Cardiac septum (tissue), 1 donor: ENCODE data around the gene CAPNS2. TPM values are rescaled to one million over a fixed set of nuclear protein-coding genes. Genes with fewer than 3 reads are reported as not detected.

Experiments used
- DNase-seq: peaks from one replicate; pipeline ENCODE4 v3.0.0-alpha.2; 2020; ENCODE audit warnings: low spot score
- intact Hi-C: fragments of 100-400 bp; cut with DNase I; formaldehyde crosslinking; loops from one replicate; pipeline ENCODE4 v1.14.0; 2022
- long read RNA-seq: library from polyadenylated mRNA; unstranded; transcript quantifications from one replicate; pipeline ENCODE4 v2.0.0, GENCODE V29; 2021
- total RNA-seq: library from RNA; stranded (reverse); fragmentation: NEBNext Ultra II Directional; extraction: Animal tissue kit (Norgen Biotek cat#: 25700); gene quantifications from one replicate; pipeline ENCODE4 v1.2.1, GENCODE V29; 2021
- donor health status: DM: no; HTN: no; CAD: no.

CAPNS2 gene
- 0.57 TPM for total RNA-seq
- long read RNA-seq, result 0 reads

GRCh38 chr16:55566432-55567175 lies at the start of gene CAPNS2:
Gene CAPNS2, plus strand, starts transcription at chr16:55566684. Its CDS starts 73 bp downstream, at chr16:55566757.
- intact Hi-C loops, result no loop called here

DNA sequence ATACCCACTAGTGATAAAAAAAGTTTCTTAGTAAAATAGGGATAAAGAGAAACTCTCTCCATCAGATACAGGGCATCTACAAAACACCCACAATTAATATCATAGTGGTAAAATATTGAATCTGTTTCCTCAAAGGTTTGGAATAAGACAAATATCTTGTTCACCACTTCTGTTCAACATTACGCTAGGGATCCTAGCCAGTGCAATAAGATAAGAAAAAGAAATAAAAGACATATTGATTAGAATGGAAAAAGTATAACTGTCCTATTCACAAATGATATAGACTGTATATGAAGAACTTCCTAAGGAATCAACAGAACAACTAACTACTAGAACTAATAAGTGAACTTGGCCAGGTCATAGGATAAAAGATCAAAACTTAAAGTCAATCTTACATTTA lies 44.7 kb upstream of the CAPNS2 start:
- DNase-seq, result no peak
- intact Hi-C loops, result no loop called here

More at GRCh38 chr16:55566432-55567175, at the start of gene CAPNS2:
- DNase-seq, result no peak

DNA sequence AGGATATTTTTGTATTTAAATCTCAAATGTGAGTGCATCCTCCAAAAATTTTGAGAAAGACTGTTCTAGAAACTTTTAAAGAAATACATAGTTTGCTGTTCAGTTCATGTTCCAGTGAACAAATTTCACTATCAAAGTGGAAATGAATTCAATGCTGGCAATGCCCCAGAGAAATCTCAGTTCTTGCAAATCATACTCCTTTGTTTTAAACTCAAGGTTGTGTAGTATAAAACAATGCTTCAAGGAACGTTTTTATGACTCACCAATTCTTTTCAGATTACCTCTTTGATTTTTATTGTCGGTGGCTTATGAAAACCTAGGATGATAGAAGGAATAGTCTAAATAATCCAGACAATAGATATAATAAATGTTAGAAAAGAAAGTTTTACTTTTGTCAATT lies 40.0 kb upstream of the CAPNS2 start:
- no peak for DNase-seq

GRCh38 chr16:55527885-55528284 lies 38.6 kb upstream of the CAPNS2 start:
- intact Hi-C loops, result no loop called here
- DNase-seq, result no peak

More for the DNA sequence above, 40.0 kb upstream of the CAPNS2 start:
- intact Hi-C loops, result no loop called here

- intact Hi-C loops, result no loop called here
- DNase-seq, result no peak
Measured at GRCh38 chr16:55529018-55529417, 37.5 kb upstream of the CAPNS2 start.

DNA sequence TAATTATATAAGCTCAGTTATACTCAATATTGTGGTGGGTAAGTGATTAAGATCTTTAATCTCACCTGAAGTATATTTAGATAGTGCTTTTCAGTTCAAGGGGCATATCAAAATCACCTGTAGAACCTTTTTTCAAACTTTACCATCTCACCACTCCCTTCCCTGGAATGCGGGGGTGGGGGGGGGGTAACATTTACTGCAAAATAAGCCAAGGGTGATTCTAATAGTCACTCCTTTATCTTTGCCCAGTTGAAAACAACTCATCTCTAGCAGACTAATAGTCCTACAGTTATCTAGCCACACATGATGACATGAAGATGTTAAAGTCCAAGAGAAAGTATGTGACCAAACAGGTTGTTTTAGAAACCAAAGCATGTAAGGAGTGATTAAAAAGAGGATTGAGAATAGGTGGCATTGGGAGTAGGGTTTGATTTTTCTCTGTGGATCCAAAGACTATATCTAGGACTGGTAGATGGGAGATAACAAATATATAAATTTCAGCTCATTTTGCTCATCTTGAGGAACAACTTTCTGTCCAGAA lies 36.1 kb upstream of the CAPNS2 start:
- intact Hi-C loops, result no loop called here
- DNase-seq, result no peak

- intact Hi-C loops, result no loop called here
- no peak for DNase-seq
Measured at GRCh38 chr16:55532227-55532626, 34.3 kb upstream of the CAPNS2 start.

- DNase-seq, result no peak
- intact Hi-C loops, result no loop called here
Measured at GRCh38 chr16:55534756-55535155, 31.7 kb upstream of the CAPNS2 start.

DNA sequence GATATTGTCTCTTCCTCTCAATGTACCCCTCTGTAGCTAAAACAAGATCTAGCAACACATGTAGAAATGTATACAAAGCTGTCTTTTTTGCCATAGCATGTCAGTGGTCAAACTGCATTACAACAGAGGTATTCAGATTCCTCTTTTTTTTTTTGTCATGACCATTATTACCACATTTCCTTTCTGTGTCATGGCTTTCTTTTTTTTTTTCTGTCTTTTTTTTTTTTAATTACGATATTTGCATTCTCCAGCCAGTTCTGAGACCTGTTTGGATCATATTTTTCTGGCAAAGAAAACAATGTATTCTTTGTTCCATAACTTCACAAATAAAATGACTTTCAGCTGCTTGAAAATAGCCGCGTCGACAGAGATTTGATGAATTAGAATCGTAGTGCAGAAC lies 27.4 kb upstream of the CAPNS2 start:
- DNase-seq, result no peak
- intact Hi-C loops, result loop anchor here (2.0 kb wide), 1 partner anchor 68 kb away; no protein-coding TSS in a partner anchor

GRCh38 chr16:55539488-55539887 lies 27.0 kb upstream of the CAPNS2 start:
- intact Hi-C loops, result loop anchor here (2.0 kb wide), 1 partner anchor 69 kb away; no protein-coding TSS in a partner anchor
- DNase-seq, result no peak

GRCh38 chr16:55540221-55540620 lies 26.3 kb upstream of the CAPNS2 start:
- no peak for DNase-seq
- intact Hi-C loops, result loop anchor here (5.0 kb wide), 2 partner anchors 43 to 162 kb away; no protein-coding TSS in a partner anchor

DNA sequence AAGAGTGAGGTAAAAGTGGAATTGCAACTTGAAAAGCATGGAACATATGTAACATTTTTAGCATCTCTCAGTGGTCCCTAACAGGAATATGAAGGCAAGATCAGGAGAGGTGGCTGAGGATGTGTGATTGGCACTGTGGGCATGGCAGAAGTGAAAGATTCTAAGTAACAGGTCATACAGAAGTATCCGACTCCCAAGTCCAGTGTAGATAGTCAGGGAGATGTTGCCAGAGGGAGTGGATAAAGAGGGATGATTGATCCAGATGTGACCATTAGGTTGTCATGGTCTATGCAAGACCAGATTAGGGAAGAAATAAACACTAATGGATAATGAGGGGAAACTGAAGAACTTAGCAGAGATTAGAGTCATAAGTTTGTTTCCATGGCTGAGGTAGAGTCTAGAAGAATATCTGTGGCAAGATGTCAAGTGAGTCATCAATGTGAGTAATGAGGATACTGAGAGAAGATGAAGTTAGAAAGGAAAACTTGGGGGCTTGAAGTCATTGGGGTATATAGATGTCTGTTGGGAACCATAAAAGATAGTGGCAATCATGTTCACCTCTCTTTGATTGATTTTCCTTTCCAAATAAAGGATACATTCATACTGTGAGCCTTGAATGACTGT lies 23.9 kb upstream of the CAPNS2 start:
- intact Hi-C loops, result loop anchor here (1.0 to 5.0 kb wide), 3 partner anchors 45 to 160 kb away; no protein-coding TSS in a partner anchor
- no peak for DNase-seq

DNA sequence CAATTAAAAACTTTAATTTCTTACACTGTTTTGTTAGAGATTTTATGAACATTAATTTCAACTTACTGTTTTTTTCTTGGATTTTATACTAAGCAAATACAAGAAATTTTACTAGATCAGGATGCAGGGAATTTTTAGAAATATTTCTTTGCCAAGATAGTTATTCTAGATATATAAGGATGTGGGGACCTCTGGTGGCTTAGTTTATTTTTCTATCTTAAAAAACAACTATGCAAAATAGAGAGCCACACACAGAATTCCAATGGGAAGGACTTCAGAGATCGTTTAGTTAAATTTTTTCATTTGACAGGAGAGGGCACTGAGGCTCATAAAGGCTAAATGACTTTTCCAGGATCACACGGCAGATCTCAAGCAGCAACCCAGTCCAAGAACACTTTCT lies 23.0 kb upstream of the CAPNS2 start:
- no peak for DNase-seq
- intact Hi-C loops, result loop anchor here (1.0 to 5.0 kb wide), 3 partner anchors 46 to 159 kb away; no protein-coding TSS in a partner anchor

DNA sequence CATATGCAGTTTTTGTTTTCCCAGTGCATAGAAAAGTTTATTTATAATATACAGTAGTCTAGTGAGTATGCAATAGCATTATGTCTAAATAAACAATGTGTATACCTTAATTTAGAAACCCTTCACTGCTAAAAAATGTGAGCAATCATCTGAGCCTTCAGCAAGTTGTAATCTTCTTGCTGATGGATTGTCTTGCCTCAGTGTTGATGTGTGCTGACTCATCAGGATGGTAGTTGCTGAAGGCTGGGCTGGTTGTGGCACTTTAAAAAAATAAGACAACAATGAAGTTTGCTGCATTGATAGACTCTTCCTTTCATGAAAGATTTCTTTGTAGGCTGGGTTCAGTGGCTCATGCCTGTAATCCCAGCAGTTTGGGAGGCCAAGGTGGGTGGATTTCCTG lies 13.9 kb upstream of the CAPNS2 start:
- DNase-seq, result no peak
- intact Hi-C loops, result no loop called here

- intact Hi-C loops, result no loop called here
Measured at GRCh38 chr16:55555436-55555835, 11.0 kb upstream of the CAPNS2 start.

GRCh38 chr16:55557186-55557585 lies 9.3 kb upstream of the CAPNS2 start:
- no peak for DNase-seq
- intact Hi-C loops, result no loop called here

More at GRCh38 chr16:55555436-55555835, 11.0 kb upstream of the CAPNS2 start:
- no peak for DNase-seq

DNA sequence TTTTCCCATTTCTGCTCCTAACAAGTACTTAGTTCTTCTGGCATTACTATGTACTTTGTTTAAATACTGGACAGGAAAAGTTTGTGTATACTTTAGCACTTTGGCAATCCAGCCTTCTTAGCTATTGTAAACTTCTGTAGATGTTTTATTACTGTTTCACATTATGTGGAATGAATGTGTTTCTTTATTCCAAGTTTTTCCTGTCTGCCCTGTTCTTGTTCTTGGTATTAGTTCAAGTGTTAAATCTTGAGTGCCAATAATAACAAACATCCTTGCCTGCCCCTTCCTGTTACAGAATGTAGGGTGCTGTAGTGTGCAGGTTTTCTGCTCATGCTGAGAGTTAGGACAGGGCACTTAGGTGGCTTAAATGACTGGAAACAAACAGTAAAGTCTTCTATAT lies 7.3 kb upstream of the CAPNS2 start:
- no peak for DNase-seq
- intact Hi-C loops, result no loop called here

DNA sequence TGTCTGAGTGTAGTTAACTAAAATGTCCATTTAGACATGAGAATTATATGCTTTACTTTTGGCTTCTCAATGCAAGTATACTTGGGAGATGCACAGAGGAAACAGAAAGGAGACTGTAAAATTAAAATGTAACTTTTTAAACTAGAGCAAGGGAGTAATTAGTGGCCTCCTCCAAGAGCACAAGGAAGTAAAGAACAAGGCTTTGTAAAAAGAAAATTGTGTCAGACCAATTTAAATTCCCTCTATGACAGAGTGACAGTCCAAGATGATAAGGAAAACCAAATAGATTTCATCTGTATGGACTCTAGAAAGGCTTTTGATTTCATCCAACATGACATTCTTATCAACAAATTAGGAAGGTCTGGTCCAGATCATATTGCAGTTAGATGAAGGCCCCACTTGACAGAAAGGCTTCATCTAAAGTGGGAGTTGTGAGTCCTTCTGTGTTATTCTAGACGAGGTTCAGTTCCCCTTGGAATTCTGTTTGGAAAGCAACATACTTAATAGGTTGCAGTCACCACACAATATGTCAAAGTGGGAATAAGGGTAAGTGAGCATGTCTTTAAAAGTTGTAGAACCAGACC lies 6.5 kb upstream of the CAPNS2 start:
- no peak for DNase-seq
- intact Hi-C loops, result no loop called here

DNA sequence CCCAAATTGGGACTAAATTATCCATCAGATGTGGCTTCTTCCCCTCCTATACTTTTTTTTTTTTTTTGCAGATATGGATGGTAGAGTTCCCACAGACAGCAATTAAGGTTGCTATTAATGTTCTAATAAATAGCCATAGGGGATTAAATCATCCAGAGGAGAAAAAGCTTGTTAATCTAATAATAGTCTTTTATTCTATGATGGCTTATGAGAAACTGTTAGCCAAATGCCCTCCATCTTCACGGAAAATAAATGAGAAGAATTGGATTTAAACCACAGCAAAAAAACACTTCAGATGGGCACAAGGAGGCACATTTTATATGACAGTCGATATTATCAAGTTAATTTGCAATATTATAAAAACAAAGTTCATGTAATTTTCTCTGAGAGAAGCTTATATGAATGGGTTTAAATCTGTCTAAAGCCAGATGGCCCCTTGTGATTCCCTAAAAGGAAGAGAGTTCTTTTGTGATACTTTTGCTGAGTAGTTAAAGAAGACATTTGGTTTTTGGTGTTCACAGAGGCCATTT lies 5.1 kb upstream of the CAPNS2 start:
- no peak for DNase-seq
- intact Hi-C loops, result no loop called here

GRCh38 chr16:55562936-55563335 lies 3.5 kb upstream of the CAPNS2 start:
- intact Hi-C loops, result no loop called here
- DNase-seq, result no peak
